Osteocyte (in vitro differentiated cells): ENCODE measurements around the gene FHIT. TPM values are rescaled to one million over a fixed set of nuclear protein-coding genes. Genes with fewer than 3 reads are reported as not detected.

Experiments used
- DNase-seq: peaks from one replicate; pipeline ENCODE4 v3.0.0; 2021; ENCODE audit warnings: mixed read lengths; ENCODE audit not compliant: unreplicated experiment; ENCODE audit errors: extremely low spot score
- H3K27ac Mint-ChIP-seq: one replicate; pipeline ENCODE4 v1.8.0; 2021; ENCODE audit warnings: mild to moderate bottlenecking, mixed read lengths; ENCODE audit not compliant: unreplicated experiment
- H3K27me3 Mint-ChIP-seq: one replicate; pipeline ENCODE4 v1.8.0; 2021; ENCODE audit warnings: mixed read lengths; ENCODE audit not compliant: unreplicated experiment
- H3K36me3 Mint-ChIP-seq: one replicate; pipeline ENCODE4 v1.8.0; 2021; ENCODE audit warnings: mixed read lengths; ENCODE audit not compliant: unreplicated experiment
- H3K4me1 Mint-ChIP-seq: one replicate; pipeline ENCODE4 v1.8.0; 2021; ENCODE audit warnings: mixed read lengths; ENCODE audit not compliant: unreplicated experiment
- H3K4me3 Mint-ChIP-seq: one replicate; pipeline ENCODE4 v1.8.0; 2021; ENCODE audit warnings: mild to moderate bottlenecking, moderate library complexity, mixed read lengths; ENCODE audit not compliant: unreplicated experiment
- H3K9me3 Mint-ChIP-seq: one replicate; pipeline ENCODE4 v1.8.0; 2021; ENCODE audit warnings: mixed read lengths; ENCODE audit not compliant: unreplicated experiment
- total RNA-seq: library from RNA; stranded (reverse); gene quantifications from 2 replicates; pipeline ENCODE4 v1.2.1, GENCODE V29; 2021
- TF ChIP-seq, protein P1 (sequence below): fragments of 200-600 bp; sonication (generic); IDR thresholded peaks from 2 replicates; pipeline ENCODE4 v1.5.0; 2021; ENCODE audit warnings: antibody characterized with exemption, mild to moderate bottlenecking, moderate library complexity

The FHIT gene
- total RNA-seq, 1 donor from 2014 or later: 2.3 TPM

DNA sequence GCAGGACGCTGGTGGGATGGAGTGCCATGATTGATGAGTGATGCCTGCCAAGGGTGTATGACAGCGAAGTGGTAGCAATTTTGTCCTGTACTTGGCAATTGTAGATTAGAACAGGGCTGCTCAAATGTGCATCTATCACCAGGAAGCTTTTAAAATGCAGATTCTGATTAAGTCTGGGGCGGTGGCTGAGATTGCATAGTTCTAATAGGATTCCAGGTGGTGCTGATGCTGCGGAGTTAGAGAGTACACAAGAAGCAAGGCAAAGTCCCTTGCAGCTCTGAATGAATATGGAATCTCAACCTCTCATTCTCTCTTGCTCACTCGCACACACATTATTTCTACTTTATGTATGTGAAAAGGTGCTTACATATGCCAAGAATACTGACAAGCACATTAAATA, 670.4 kb downstream of the FHIT start:
- H3K27ac Mint-ChIP-seq: no peak overlapping the region
- no peak for DNase-seq
- H3K9me3 Mint-ChIP-seq: no peaks in the 10 kb centered on the region
- peaks cover 6% of the 10 kb centered on the region for H3K27me3 Mint-ChIP-seq
- peaks cover 6% of the 10 kb centered on the region for H3K4me1 Mint-ChIP-seq
- TF ChIP-seq, protein P1, sequence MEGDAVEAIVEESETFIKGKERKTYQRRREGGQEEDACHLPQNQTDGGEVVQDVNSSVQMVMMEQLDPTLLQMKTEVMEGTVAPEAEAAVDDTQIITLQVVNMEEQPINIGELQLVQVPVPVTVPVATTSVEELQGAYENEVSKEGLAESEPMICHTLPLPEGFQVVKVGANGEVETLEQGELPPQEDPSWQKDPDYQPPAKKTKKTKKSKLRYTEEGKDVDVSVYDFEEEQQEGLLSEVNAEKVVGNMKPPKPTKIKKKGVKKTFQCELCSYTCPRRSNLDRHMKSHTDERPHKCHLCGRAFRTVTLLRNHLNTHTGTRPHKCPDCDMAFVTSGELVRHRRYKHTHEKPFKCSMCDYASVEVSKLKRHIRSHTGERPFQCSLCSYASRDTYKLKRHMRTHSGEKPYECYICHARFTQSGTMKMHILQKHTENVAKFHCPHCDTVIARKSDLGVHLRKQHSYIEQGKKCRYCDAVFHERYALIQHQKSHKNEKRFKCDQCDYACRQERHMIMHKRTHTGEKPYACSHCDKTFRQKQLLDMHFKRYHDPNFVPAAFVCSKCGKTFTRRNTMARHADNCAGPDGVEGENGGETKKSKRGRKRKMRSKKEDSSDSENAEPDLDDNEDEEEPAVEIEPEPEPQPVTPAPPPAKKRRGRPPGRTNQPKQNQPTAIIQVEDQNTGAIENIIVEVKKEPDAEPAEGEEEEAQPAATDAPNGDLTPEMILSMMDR: no peak
- no peak overlapping the region for H3K4me3 Mint-ChIP-seq
- H3K36me3 Mint-ChIP-seq: no peaks in the 10 kb centered on the region

DNA sequence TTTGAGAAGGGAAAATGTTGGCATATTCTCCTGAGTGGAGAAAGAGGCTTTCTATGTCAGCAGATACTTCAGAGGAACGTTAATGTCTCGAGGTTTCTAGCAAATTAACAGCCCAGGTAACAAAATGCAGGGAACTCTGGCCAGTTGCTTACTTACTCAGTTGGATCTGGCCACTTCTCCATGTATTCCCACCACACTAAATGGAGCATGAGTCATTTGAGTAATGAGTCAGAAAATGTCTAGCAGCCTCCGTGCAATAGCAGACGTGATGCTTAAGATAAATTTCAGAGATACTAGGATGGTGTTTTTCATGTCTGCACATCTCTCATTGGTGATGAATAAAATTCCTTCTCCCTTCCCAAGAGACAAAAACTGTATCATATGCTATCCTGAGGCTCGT, 671.5 kb downstream of the FHIT start:
- no peak for DNase-seq
- TF ChIP-seq, protein P1: no peak
- H3K27me3 Mint-ChIP-seq: peaks cover 11% of the 10 kb centered on the region
- no peak overlapping the region for H3K27ac Mint-ChIP-seq
- no peak overlapping the region for H3K4me3 Mint-ChIP-seq
- H3K9me3 Mint-ChIP-seq: no peaks in the 10 kb centered on the region
- peaks cover 6% of the 10 kb centered on the region for H3K4me1 Mint-ChIP-seq
- H3K36me3 Mint-ChIP-seq: no peaks in the 10 kb centered on the region

GRCh38 chr3:60578936-60579335, 672.3 kb downstream of the FHIT start:
- no peak overlapping the region for H3K27ac Mint-ChIP-seq
- DNase-seq: no peak
- no peaks in the 10 kb centered on the region for H3K36me3 Mint-ChIP-seq
- TF ChIP-seq, protein P1: no peak
- H3K9me3 Mint-ChIP-seq: no peaks in the 10 kb centered on the region
- peaks cover 6% of the 10 kb centered on the region for H3K4me1 Mint-ChIP-seq
- H3K27me3 Mint-ChIP-seq: peaks cover 15% of the 10 kb centered on the region
- H3K4me3 Mint-ChIP-seq: no peak overlapping the region

- H3K4me3 Mint-ChIP-seq: no peak overlapping the region
- no peaks in the 10 kb centered on the region for H3K9me3 Mint-ChIP-seq
- H3K36me3 Mint-ChIP-seq: no peaks in the 10 kb centered on the region
- peaks cover 6% of the 10 kb centered on the region for H3K4me1 Mint-ChIP-seq
- peaks cover 18% of the 10 kb centered on the region for H3K27me3 Mint-ChIP-seq
- no peak for DNase-seq
- H3K27ac Mint-ChIP-seq: no peak overlapping the region
- TF ChIP-seq, protein P1: no peak
Measured at GRCh38 chr3:60577601-60578000, 673.7 kb downstream of the FHIT start.

- Mint-ChIP-seq H3K27me3 (peaks cover 19% of the 10 kb centered on the region), H3K9me3 (no peaks in the 10 kb centered on the region), H3K4me3 (no peak overlapping the region), H3K4me1 (peaks cover 6% of the 10 kb centered on the region), H3K27ac (no peak overlapping the region), H3K36me3 (no peaks in the 10 kb centered on the region)
- no peak for DNase-seq
- TF ChIP-seq, protein P1: no peak
Measured at GRCh38 chr3:60575718-60576272, 675.5 kb downstream of the FHIT start.
